HG03135 (cell line): ENCODE data around the gene DES.
"Not testable (repeated sequence)": the region's sequence is repeated elsewhere in the genome, so short reads cannot be mapped to it uniquely, and the experiment has no call there.

ENCODE experiments used
- ATAC-seq: cut with Tn5 transposase; IDR thresholded peaks from one replicate; pipeline ENCODE4 v1.9.1; 2021; ENCODE audit warnings: mild to moderate bottlenecking, moderate library complexity; ENCODE audit not compliant: unreplicated experiment

The DES gene

GRCh38 chr2:219418155-219419011, at the start of gene DES:
TSS of gene DES (plus strand) at chr2:219418377. CDS start at chr2:219418463, 86 bp downstream.
- ATAC-seq = no peak

- no peak for ATAC-seq
Measured at GRCh38 chr2:219368690-219369191, 49.4 kb upstream of the DES start.

GRCh38 chr2:219369447-219369861, 48.7 kb upstream of the DES start:
- no peak for ATAC-seq

- no peak for ATAC-seq
Measured at GRCh38 chr2:219378163-219378851, 39.9 kb upstream of the DES start.

GRCh38 chr2:219380926-219381325, 37.3 kb upstream of the DES start:
- no peak for ATAC-seq

- ATAC-seq = no peak
Measured at GRCh38 chr2:219381448-219381847, 36.7 kb upstream of the DES start.

- ATAC-seq = no peak
Measured at GRCh38 chr2:219384083-219384713, 34.0 kb upstream of the DES start.

GRCh38 chr2:219384859-219385258, 33.3 kb upstream of the DES start:
- no peak for ATAC-seq

GRCh38 chr2:219385958-219386520, 32.1 kb upstream of the DES start:
- ATAC-seq = no peak

- ATAC-seq = no peak
Measured at GRCh38 chr2:219386532-219387280, 31.5 kb upstream of the DES start.

GRCh38 chr2:219387306-219388120, 30.7 kb upstream of the DES start, which contains the start of gene DNPEP:
TSS of gene DNPEP (minus strand) at chr2:219387912. CDS start at chr2:219387794, 118 bp downstream.
- ATAC-seq = peak; percentile 59

GRCh38 chr2:219388121-219388906, 29.9 kb upstream of the DES start:
- ATAC-seq = peak; percentile 78

GRCh38 chr2:219388907-219389156, 29.3 kb upstream of the DES start:
- ATAC-seq = no peak

- no peak for ATAC-seq
Measured at GRCh38 chr2:219392754-219393153, 25.4 kb upstream of the DES start.

- not testable (repeated sequence) for ATAC-seq
Measured at GRCh38 chr2:219395056-219395455, 23.1 kb upstream of the DES start.

- ATAC-seq = no peak
Measured at GRCh38 chr2:219395609-219396008, 22.6 kb upstream of the DES start.

- no peak for ATAC-seq
Measured at GRCh38 chr2:219396863-219397457, 21.2 kb upstream of the DES start.

- ATAC-seq = no peak
Measured at GRCh38 chr2:219398721-219399363, 19.3 kb upstream of the DES start.
